Stimulated activated effector memory CD8-positive, alpha-beta T cell treated with anti-CD3 and anti-CD28 coated beads, Interleukin-12 subunit alpha, Interleukin-12 subunit beta, amount 100 ng/mL, for 72 hours (primary cell): ENCODE measurements around the gene ZER1.
A peak's percentile ranks its signal among the peaks of the same experiment; 100 is the strongest.

Experiments
- ATAC-seq: fragments of 150-1000 bp; cut with Tn5 transposase; 2 replicates; pipeline ENCODE4 v1.10.0; 2021
- DNase-seq, 2 donors: peaks; one replicate each; pipeline ENCODE4 v3.0.0; 2021 to 2022; ENCODE audit warnings: low spot score in 2 of 2
- H3K27ac Mint-ChIP-seq: one replicate; pipeline ENCODE4 v1.8.0; 2022; ENCODE audit warnings: mild to moderate bottlenecking, mixed read lengths
- H3K36me3 Mint-ChIP-seq: one replicate; pipeline ENCODE4 v1.8.0; 2022; ENCODE audit warnings: mild to moderate bottlenecking, mixed read lengths
- H3K4me1 Mint-ChIP-seq: one replicate; pipeline ENCODE4 v1.8.0; 2022; ENCODE audit warnings: mixed read lengths
- H3K4me3 Mint-ChIP-seq: one replicate; pipeline ENCODE4 v1.8.0; 2022; ENCODE audit warnings: mild to moderate bottlenecking, mixed read lengths
- H3K9me3 Mint-ChIP-seq: one replicate; pipeline ENCODE4 v1.8.0; 2022; ENCODE audit warnings: mixed read lengths

Gene ZER1

GRCh38 chr9:128718475-128718874, 53.3 kb downstream of the ZER1 start:
- Mint-ChIP-seq H3K4me1 (peaks cover 19% of the 10 kb centered on the region), H3K9me3 (no peaks in the 10 kb centered on the region), H3K4me3 (no peak overlapping the region), H3K36me3 (peaks cover 25% of the 10 kb centered on the region), H3K27ac (no peak overlapping the region)
- ATAC-seq, result no peak
- no peak for DNase-seq

- DNase-seq (no peak), ATAC-seq (no peak)
- H3K4me1 Mint-ChIP-seq, result peaks cover 15% of the 10 kb centered on the region
- H3K4me3 Mint-ChIP-seq, result no peak overlapping the region
- H3K36me3 Mint-ChIP-seq, result peaks cover 23% of the 10 kb centered on the region
- no peak overlapping the region for H3K27ac Mint-ChIP-seq
- no peaks in the 10 kb centered on the region for H3K9me3 Mint-ChIP-seq
Observed at GRCh38 chr9:128718047-128718446, 53.7 kb downstream of the ZER1 start.

- H3K4me3 Mint-ChIP-seq, result no peak overlapping the region
- H3K36me3 Mint-ChIP-seq, result peaks cover 23% of the 10 kb centered on the region
Observed at GRCh38 chr9:128716581-128717254, 55.0 kb downstream of the ZER1 start.

GRCh38 chr9:128715436-128715750, 56.3 kb downstream of the ZER1 start:
- H3K36me3 Mint-ChIP-seq, result peaks cover 12% of the 10 kb centered on the region
- no peak for ATAC-seq
- H3K4me3 Mint-ChIP-seq, result no peak overlapping the region

More at GRCh38 chr9:128716581-128717254, 55.0 kb downstream of the ZER1 start:
- H3K27ac Mint-ChIP-seq, result no peak overlapping the region
- no peak for DNase-seq
- peaks cover 1% of the 10 kb centered on the region for H3K4me1 Mint-ChIP-seq
- no peaks in the 10 kb centered on the region for H3K9me3 Mint-ChIP-seq
- ATAC-seq, result no peak

DNA sequence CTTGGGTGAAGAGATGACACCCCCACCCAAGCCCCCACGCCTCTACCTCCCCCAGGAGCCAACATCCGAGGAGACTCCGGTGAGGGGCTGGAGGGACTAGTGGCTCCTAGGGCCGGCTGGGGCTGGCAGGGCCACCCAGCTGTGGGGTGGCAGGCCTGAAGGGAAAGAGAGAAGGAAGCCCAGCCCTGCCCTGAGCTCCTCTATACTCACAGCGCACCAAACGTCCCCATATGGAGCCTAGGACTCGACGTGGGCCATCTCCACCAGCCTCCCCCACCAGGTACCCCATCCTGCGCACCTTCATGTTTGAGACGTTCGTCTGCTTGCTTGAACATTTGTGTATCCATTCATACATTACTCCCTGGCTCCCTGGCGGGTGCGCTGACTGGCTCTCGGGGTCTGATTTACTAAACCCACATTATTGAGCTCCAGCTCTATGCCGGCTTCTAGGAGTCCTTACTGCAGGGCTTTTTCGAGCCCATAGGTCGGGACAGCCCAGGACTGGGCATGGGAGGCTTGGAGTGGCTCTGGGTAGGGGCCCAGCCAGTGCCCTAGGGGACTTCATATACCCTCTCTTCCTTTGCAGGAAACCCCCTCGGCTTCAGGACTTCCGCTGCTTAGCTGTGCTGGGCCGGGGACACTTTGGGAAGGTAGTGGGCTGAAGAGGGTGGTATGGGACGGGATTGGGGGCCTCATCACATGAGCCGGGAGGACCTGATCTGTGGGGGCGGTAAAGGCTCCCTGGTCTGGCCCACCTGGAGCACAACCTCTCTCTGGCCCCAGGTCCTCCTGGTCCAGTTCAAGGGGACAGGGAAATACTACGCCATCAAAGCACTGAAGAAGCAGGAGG, 56.9 kb downstream of the ZER1 start:
- ATAC-seq (no peak), DNase-seq (no peak)
- Mint-ChIP-seq H3K9me3 (no peaks in the 10 kb centered on the region), H3K4me3 (no peak overlapping the region), H3K36me3 (peaks cover 6% of the 10 kb centered on the region), H3K27ac (no peak overlapping the region), H3K4me1 (no peaks in the 10 kb centered on the region)

More at GRCh38 chr9:128715436-128715750, 56.3 kb downstream of the ZER1 start:
- DNase-seq, result no peak
- H3K9me3 Mint-ChIP-seq, result no peaks in the 10 kb centered on the region
- H3K27ac Mint-ChIP-seq, result no peak overlapping the region
- H3K4me1 Mint-ChIP-seq, result no peaks in the 10 kb centered on the region

DNA sequence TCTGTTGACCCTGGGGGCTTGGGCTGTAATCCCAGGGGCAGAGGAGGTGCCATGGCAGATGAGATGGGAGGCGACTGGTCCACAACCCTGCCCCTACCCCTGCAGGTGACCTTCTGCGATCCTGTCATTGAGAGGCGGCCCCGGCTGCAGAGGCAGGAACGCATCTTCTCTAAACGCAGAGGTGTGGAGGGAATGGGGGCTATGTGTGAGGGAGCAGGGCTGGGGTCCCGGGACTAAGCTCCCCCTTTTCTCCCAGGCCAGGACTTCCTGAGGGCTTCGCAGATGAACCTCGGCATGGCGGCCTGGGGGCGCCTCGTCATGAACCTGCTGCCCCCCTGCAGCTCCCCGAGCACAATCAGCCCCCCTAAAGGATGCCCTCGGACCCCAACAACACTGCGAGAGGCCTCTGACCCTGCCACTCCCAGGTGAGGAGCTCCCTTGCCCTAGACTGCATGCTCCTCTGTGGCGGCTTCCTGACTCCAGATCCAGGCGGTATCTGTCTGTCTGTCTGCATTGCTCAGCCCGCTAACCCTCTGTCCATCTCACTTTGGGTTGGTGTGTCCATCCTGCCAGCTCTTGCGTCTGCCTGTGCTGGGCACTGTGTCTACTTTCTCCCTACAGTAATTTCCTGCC, 57.7 kb downstream of the ZER1 start:
- no peak for DNase-seq
- no peak overlapping the region for H3K27ac Mint-ChIP-seq

DNA sequence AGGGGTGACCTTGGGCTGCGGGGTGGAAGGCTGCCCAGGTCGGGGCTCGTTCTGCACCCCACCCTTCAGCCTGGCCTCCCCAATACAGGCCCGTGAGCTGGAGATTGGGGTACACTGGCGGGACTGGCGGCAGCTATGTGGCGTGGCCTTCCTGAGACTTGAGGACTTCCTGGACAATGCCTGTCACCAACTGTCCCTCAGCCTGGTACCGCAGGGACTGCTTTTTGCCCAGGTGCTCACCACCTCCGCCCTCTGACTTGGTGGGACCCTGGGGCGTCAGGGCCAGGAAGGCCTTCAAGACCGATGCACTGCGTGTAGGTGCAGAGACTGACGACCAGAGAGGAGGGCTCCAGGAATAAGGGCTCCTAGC, 58.3 kb downstream of the ZER1 start:
- DNase-seq, result no peak
- no peaks in the 10 kb centered on the region for H3K36me3 Mint-ChIP-seq

More for the DNA sequence above, 57.7 kb downstream of the ZER1 start:
- no peaks in the 10 kb centered on the region for H3K36me3 Mint-ChIP-seq
- ATAC-seq, result no peak
- no peaks in the 10 kb centered on the region for H3K9me3 Mint-ChIP-seq
- H3K4me1 Mint-ChIP-seq, result no peaks in the 10 kb centered on the region
- H3K4me3 Mint-ChIP-seq, result no peak overlapping the region

GRCh38 chr9:128712451-128713410, 59.0 kb downstream of the ZER1 start:
- no peaks in the 10 kb centered on the region for H3K4me1 Mint-ChIP-seq
- no peak overlapping the region for H3K27ac Mint-ChIP-seq
- no peak overlapping the region for H3K4me3 Mint-ChIP-seq
- DNase-seq (no peak), ATAC-seq (peak; percentile 9)
- no peaks in the 10 kb centered on the region for H3K36me3 Mint-ChIP-seq
- H3K9me3 Mint-ChIP-seq, result no peaks in the 10 kb centered on the region

More for the DNA sequence above, 58.3 kb downstream of the ZER1 start:
- H3K27ac Mint-ChIP-seq, result no peak overlapping the region
- H3K4me3 Mint-ChIP-seq, result no peak overlapping the region
- no peaks in the 10 kb centered on the region for H3K4me1 Mint-ChIP-seq
- ATAC-seq, result no peak
- H3K9me3 Mint-ChIP-seq, result no peaks in the 10 kb centered on the region

DNA sequence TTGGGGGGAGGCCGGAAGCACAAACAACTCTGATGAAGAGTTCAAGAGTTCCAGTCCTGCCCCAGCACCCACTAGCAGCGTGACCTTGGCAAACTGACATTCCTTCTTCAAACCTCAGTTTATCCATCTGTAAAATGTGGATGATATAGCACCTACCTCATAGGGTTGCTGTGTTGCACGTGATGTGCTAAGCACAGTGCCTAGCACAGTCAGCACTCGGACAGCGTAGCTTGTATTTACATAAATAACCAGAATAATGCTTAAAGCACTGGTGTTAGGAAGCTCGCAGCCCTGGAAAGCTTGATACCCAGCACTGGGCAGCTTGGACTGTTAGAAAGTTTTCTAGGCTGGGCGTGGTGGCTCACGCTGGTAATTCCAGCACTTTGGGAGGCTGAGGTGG, 64.3 kb downstream of the ZER1 start:
- no peaks in the 10 kb centered on the region for H3K9me3 Mint-ChIP-seq
- ATAC-seq (no peak), DNase-seq (no peak)
- no peak overlapping the region for H3K4me3 Mint-ChIP-seq
- peaks cover 6% of the 10 kb centered on the region for H3K36me3 Mint-ChIP-seq
- peaks cover 8% of the 10 kb centered on the region for H3K4me1 Mint-ChIP-seq
- H3K27ac Mint-ChIP-seq, result no peak overlapping the region

- Mint-ChIP-seq H3K36me3 (peaks cover 12% of the 10 kb centered on the region), H3K27ac (peak overlapping the region; percentile 43), H3K4me3 (no peak overlapping the region), H3K9me3 (no peaks in the 10 kb centered on the region), H3K4me1 (peaks cover 12% of the 10 kb centered on the region)
- DNase-seq, result no peak
- no peak for ATAC-seq
Observed at GRCh38 chr9:128706671-128707381, 64.9 kb downstream of the ZER1 start.

DNA sequence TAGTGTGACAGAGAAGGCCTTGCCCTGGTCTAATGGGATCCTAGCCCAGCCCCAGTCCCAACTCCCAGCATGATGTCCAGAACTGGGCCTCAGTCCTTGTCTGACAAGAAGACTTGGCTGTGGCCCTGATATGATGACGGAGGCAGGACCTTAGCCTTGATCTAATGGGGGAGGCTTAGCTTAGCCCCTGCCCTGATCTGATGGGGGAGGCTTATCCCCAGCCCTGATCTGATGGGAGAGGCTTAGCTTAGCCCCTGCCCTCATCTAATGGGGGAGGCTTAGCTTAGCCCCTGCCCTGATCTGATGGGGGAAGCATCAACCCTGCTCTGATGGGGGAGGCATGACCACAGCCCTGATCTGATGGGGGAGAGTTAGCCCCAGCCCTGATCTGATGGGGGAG, 65.7 kb downstream of the ZER1 start:
- peaks cover 12% of the 10 kb centered on the region for H3K36me3 Mint-ChIP-seq
- H3K27ac Mint-ChIP-seq, result no peak overlapping the region
- peaks cover 20% of the 10 kb centered on the region for H3K4me1 Mint-ChIP-seq
- H3K9me3 Mint-ChIP-seq, result no peaks in the 10 kb centered on the region
- DNase-seq, result no peak
- ATAC-seq, result no peak
- H3K4me3 Mint-ChIP-seq, result no peak overlapping the region

DNA sequence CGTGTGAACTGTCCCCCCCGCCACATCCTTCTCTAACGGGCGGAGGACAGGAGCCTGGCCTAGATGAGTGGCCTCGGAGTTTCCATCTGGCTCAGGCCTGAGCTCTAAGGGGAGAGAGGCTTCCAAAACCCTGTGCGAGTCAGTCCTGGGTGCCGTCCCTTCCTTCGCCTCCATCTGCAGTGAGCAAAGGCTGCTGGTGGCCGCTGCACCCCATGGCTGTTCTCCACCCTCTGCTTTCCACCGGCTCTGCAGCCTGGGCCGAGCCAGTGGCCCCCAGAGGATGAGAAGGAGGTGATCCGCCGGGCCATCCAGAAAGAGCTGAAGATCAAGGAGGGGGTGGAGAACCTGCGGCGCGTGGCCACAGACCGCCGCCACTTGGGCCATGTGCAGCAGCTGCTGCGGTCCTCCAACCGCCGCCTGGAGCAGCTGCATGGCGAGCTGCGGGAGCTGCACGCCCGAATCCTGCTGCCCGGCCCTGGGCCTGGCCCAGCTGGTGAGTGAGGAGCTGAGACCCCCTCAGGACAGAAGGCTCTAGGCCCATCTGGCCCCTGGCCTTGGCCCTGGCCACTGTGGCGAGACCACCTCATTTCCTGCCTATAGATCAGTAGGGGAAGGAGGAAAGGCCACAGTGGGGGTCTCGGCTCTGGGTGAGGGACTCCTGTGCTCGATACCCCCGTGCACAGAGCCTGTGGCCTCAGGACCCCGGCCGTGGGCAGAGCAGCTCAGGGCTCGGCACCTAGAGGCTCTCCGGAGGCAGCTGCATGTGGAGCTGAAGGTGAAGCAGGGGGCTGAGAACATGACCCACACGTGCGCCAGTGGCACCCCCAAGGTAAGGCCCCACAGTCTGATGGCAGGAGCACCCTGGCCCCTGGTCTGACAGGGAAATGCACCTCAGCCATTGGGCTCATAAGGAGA, 66.4 kb downstream of the ZER1 start:
- Mint-ChIP-seq H3K9me3 (no peaks in the 10 kb centered on the region), H3K27ac (no peak overlapping the region), H3K4me3 (no peak overlapping the region), H3K4me1 (peaks cover 20% of the 10 kb centered on the region), H3K36me3 (peaks cover 12% of the 10 kb centered on the region)
- DNase-seq, result no peak
- no peak for ATAC-seq

DNA sequence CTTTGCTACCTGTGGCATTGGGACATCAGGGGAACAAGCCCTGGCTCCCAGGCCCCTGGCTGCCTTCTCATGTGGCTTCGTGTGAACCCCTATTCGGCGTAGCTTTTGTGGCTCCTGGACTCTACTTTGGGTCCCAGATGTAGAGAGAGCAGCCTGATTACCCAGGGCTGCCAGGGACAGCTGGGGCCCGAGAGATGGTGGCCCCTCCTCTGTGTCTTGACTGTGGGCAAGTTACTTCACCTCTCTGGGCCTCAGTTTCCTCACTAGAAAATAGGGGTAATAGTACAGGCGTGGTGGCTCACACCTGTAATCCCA, 67.4 kb downstream of the ZER1 start:
- no peaks in the 10 kb centered on the region for H3K9me3 Mint-ChIP-seq
- peaks cover 12% of the 10 kb centered on the region for H3K36me3 Mint-ChIP-seq
- no peak for ATAC-seq
- H3K27ac Mint-ChIP-seq, result no peak overlapping the region
- no peak for DNase-seq
- peaks cover 20% of the 10 kb centered on the region for H3K4me1 Mint-ChIP-seq
- H3K4me3 Mint-ChIP-seq, result no peak overlapping the region
